ENCODE measurements around the gene REXO4.
"Not testable (repeated sequence)": the region's sequence is repeated elsewhere in the genome, so short reads cannot be mapped to it uniquely, and the experiment has no call there.

REXO4 gene

DNA sequence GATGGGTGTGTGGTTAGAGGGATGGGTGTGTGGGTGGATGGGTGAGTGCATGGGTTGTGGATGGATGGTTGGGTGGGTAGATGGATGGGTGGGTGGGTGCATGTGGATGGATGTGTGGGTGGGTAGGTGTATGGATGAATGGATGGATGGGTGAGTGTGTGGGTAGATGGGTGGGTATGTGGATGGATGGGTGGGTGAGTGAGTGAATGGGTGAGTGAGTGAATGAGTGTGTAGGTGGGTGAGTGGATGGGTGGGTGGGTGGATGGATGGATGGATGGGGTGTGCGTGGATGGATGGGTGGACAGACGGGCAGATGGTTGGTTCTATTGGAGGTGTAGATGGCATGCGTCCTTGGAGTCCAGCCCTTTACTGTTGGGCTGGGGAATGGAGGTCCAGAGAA lies 24.4 kb downstream of the REXO4 start:
- TF ChIP-seq, protein P1, sequence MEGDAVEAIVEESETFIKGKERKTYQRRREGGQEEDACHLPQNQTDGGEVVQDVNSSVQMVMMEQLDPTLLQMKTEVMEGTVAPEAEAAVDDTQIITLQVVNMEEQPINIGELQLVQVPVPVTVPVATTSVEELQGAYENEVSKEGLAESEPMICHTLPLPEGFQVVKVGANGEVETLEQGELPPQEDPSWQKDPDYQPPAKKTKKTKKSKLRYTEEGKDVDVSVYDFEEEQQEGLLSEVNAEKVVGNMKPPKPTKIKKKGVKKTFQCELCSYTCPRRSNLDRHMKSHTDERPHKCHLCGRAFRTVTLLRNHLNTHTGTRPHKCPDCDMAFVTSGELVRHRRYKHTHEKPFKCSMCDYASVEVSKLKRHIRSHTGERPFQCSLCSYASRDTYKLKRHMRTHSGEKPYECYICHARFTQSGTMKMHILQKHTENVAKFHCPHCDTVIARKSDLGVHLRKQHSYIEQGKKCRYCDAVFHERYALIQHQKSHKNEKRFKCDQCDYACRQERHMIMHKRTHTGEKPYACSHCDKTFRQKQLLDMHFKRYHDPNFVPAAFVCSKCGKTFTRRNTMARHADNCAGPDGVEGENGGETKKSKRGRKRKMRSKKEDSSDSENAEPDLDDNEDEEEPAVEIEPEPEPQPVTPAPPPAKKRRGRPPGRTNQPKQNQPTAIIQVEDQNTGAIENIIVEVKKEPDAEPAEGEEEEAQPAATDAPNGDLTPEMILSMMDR (IDR thresholded peaks at IDR 0.05; ENCODE audit: low read depth, low read length) = no peak
- TF ChIP-seq, protein P2, sequence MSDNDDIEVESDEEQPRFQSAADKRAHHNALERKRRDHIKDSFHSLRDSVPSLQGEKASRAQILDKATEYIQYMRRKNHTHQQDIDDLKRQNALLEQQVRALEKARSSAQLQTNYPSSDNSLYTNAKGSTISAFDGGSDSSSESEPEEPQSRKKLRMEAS (IDR thresholded peaks at IDR 0.05; ENCODE audit: low read depth, low read length) = no peak
- TF ChIP-seq MYC (IDR thresholded peaks at IDR 0.05; ENCODE audit: low read depth, low read length) (no peak), POLR2A (IDR thresholded peaks at IDR 0.05; ENCODE audit: extremely low read depth, insufficient read length) (no peak)
- H3K4me3 ChIP-seq (ENCODE audit: low read depth, low read length) = no peak overlapping the region
- no peak for DNase-seq (ENCODE audit: low read depth)

DNA sequence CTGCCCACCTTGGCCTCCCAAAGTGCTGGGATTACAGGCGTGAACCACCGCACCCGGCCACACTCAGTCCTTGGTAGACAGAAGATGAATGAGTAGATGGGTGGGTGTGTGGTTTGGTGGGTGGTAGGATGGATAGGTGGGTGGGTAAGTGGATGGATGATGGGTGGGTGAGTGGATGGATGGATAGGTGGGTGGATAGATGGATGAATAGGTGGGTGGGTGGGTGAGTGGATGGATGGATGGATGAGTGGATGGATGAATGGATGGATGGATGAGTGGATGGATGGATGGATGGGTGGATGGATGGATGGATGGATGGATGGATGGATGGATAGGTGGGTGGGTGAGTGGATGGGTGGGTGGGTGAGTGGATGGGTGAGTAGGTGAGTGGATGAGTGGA lies 25.5 kb downstream of the REXO4 start:
- DNase-seq (ENCODE audit: low read depth); H3K4me3 ChIP-seq (ENCODE audit: low read depth, low read length): not testable (repeated sequence)

GRCh38 chr9:133391449-133391848 lies 26.4 kb downstream of the REXO4 start:
- not testable (repeated sequence) for H3K4me3 ChIP-seq (ENCODE audit: low read depth, low read length); DNase-seq (ENCODE audit: low read depth)

DNA sequence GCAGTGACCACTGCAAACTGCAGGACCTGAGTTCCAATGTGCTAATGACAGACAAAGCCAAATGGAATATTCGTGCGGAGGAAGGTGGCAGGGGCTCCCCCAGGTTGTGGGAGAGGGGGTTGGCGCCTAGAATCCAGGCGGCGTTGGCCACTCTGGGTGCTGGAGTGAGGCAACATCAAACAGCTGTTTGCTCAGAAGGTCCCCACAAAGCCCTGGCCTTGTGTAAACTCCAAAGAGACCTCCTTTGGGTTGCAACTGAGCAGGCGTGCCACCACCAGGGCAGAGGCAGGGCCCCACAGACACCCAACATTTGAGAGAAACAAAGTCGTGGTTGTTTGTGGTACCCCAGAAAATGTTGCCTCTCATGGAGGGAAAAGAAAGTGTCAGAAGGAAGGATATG lies 27.1 kb downstream of the REXO4 start:
- no peak overlapping the region for H3K4me3 ChIP-seq (ENCODE audit: low read depth, low read length)
- TF ChIP-seq MYC (IDR thresholded peaks at IDR 0.05; ENCODE audit: low read depth, low read length) (no peak), POLR2A (IDR thresholded peaks at IDR 0.05; ENCODE audit: extremely low read depth, insufficient read length) (no peak)
- TF ChIP-seq, protein P2 (IDR thresholded peaks at IDR 0.05; ENCODE audit: low read depth, low read length) = no peak
- TF ChIP-seq, protein P1 (IDR thresholded peaks at IDR 0.05; ENCODE audit: low read depth, low read length) = no peak
- DNase-seq (ENCODE audit: low read depth) = no peak

DNA sequence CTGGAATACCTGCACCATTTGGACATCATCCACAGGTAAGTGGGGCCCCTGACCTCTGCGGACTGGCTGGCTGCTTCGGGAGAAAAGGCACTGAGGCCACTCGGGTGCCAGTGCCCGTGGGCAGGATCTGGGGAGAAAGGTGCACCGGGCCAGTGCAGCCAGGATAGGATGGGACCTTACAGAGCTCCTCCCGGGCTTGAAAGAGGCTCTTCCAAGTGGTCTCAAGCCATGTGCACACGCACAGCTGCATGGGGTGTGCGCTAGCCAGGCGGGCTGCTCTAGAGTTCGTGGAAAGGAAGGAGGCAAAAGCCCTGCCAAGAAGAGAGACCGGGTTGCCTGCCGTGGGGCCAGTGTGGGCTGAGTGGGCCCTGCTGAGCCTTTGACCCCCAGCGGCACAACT lies 28.2 kb downstream of the REXO4 start:
- no peak for DNase-seq (ENCODE audit: low read depth)
- no peak overlapping the region for H3K4me3 ChIP-seq (ENCODE audit: low read depth, low read length)
- TF ChIP-seq, protein P1 (IDR thresholded peaks at IDR 0.05; ENCODE audit: low read depth, low read length) = no peak
- TF ChIP-seq, protein P2 (IDR thresholded peaks at IDR 0.05; ENCODE audit: low read depth, low read length) = no peak
- TF ChIP-seq POLR2A (IDR thresholded peaks at IDR 0.05; ENCODE audit: extremely low read depth, insufficient read length) (no peak), MYC (IDR thresholded peaks at IDR 0.05; ENCODE audit: low read depth, low read length) (no peak)

GRCh38 chr9:133389025-133389557 lies 28.7 kb downstream of the REXO4 start:
- no peak overlapping the region for H3K4me3 ChIP-seq (ENCODE audit: low read depth, low read length)
- no peak for TF ChIP-seq MYC (IDR thresholded peaks at IDR 0.05; ENCODE audit: low read depth, low read length)
- TF ChIP-seq, protein P2 (IDR thresholded peaks at IDR 0.05; ENCODE audit: low read depth, low read length) = no peak
- TF ChIP-seq POLR2A (IDR thresholded peaks at IDR 0.05; ENCODE audit: extremely low read depth, insufficient read length) = no peak
- TF ChIP-seq, protein P1 (IDR thresholded peaks at IDR 0.05; ENCODE audit: low read depth, low read length) = no peak
- no peak for DNase-seq (ENCODE audit: low read depth)

- no peak for DNase-seq (ENCODE audit: low read depth)
- no peak for TF ChIP-seq POLR2A (IDR thresholded peaks at IDR 0.05; ENCODE audit: extremely low read depth, insufficient read length)
- no peak overlapping the region for H3K4me3 ChIP-seq (ENCODE audit: low read depth, low read length)
Measured at GRCh38 chr9:133387680-133388079, 30.1 kb downstream of the REXO4 start.
